ENCODE data around the gene OPRL1. TPM values are rescaled to one million over a fixed set of nuclear protein-coding genes. Genes with fewer than 3 reads are reported as not detected.

The OPRL1 gene
- total and polyA plus RNA-seq, 7 experiments from 2014 or later, result 0.18 to 6.1 (median 1.1) TPM

GRCh38 chr20:64055396-64055892, 24.4 kb upstream of the OPRL1 start:
- Histone ChIP-seq H3K36me3 (ENCODE audit: control insufficient read depth in 2 of 3, insufficient read depth in 3 of 3, low read length in 3 of 3) (no peaks in the 10 kb centered on the region), H3K9me3 (ENCODE audit: control insufficient read depth in 2 of 3, low read length in 3 of 3) (no peaks in the 10 kb centered on the region), H3K27me3 (ENCODE audit: control insufficient read depth in 2 of 2, insufficient read depth in 2 of 2, low read length in 2 of 2) (peaks cover 3 to 15% of the 10 kb centered on the region in 2 donors), H3K4me3 (ENCODE audit: low read length) (no peak overlapping the region), H3K27ac (ENCODE audit: low read depth, low read length) (no peak overlapping the region), H3K4me1 (ENCODE audit: control insufficient read depth in 2 of 2, insufficient read depth in 2 of 2, low read length in 2 of 2) (peaks cover 0 to 8% of the 10 kb centered on the region in 2 donors)
- Mint-ChIP-seq H3K4me1 (peaks cover 0 to 26% (median 8%) of the 10 kb centered on the region in 7 donors), H3K27ac (peak overlapping the region in 2 of 9 donors; percentile 31 to 71), H3K27me3 (peaks cover 5 to 17% (median 8%) of the 10 kb centered on the region in 5 donors), H3K36me3 (peaks cover 0 to 2% (median 0%) of the 10 kb centered on the region in 5 donors), H3K9me3 (no peaks in the 10 kb centered on the region), H3K4me3 (peak overlapping the region in 2 of 10 donors; percentile 17 to 45)
- DNase-seq (no peak), ATAC-seq (no peak)
- intact Hi-C loops (cut with micrococcal nuclease), result loop anchor here in 1 of 2 donors (5.0 kb wide), 1 partner anchor 518 kb away; the partner anchor contains the start of gene PTK6
- CTCF ChIA-PET, result interaction anchor here (2.1 kb wide), 1 partner anchor 16 kb away, joined by 5 read pairs; no protein-coding TSS in a partner anchor
- POLR2A ChIA-PET, result no interaction called here

- H3K36me3 Mint-ChIP-seq, result peaks cover 0 to 2% (median 0%) of the 10 kb centered on the region in 5 donors
- H3K4me1 ChIP-seq (ENCODE audit: control insufficient read depth in 2 of 2, insufficient read depth in 2 of 2, low read length in 2 of 2), result peaks cover 0 to 8% of the 10 kb centered on the region in 2 donors
- no peak overlapping the region for H3K27ac Mint-ChIP-seq
- intact Hi-C loops (cut with micrococcal nuclease), result loop anchor here in 1 of 2 donors (5.0 kb wide), 1 partner anchor 519 kb away; the partner anchor contains the start of gene PTK6
- H3K36me3 ChIP-seq (ENCODE audit: control insufficient read depth in 2 of 3, insufficient read depth in 3 of 3, low read length in 3 of 3), result no peaks in the 10 kb centered on the region
- no peak for ATAC-seq
- ChIA-PET POLR2A (interaction anchor here (1.9 kb wide), 1 partner anchor 15 kb away, joined by 23 read pairs; no protein-coding TSS in a partner anchor), CTCF (no interaction called here)
- no peak overlapping the region for H3K4me3 ChIP-seq (ENCODE audit: low read length)
- DNase-seq, result no peak
- H3K4me3 Mint-ChIP-seq, result peak overlapping the region in 1 of 10 donors; percentile 25
- H3K4me1 Mint-ChIP-seq, result peaks cover 0 to 26% (median 8%) of the 10 kb centered on the region in 7 donors
- H3K27me3 Mint-ChIP-seq, result peaks cover 5 to 12% (median 8%) of the 10 kb centered on the region in 5 donors
- H3K27ac ChIP-seq (ENCODE audit: low read depth, low read length), result no peak overlapping the region
- H3K27me3 ChIP-seq (ENCODE audit: control insufficient read depth in 2 of 2, insufficient read depth in 2 of 2, low read length in 2 of 2), result peaks cover 0 to 9% of the 10 kb centered on the region in 2 donors
- no peaks in the 10 kb centered on the region for H3K9me3 ChIP-seq (ENCODE audit: control insufficient read depth in 2 of 3, low read length in 3 of 3)
- no peaks in the 10 kb centered on the region for H3K9me3 Mint-ChIP-seq
These were observed 23.8 kb upstream of the OPRL1 start for GRCh38 chr20:64055893-64056638.

GRCh38 chr20:64056639-64056888, 23.3 kb upstream of the OPRL1 start:
- Histone ChIP-seq H3K4me3 (ENCODE audit: low read length) (no peak overlapping the region), H3K9me3 (ENCODE audit: control insufficient read depth in 2 of 3, low read length in 3 of 3) (no peaks in the 10 kb centered on the region), H3K27ac (ENCODE audit: low read depth, low read length) (no peak overlapping the region), H3K36me3 (ENCODE audit: control insufficient read depth in 2 of 3, insufficient read depth in 3 of 3, low read length in 3 of 3) (no peaks in the 10 kb centered on the region), H3K27me3 (ENCODE audit: control insufficient read depth in 2 of 2, insufficient read depth in 2 of 2, low read length in 2 of 2) (peaks cover 0 to 7% of the 10 kb centered on the region in 2 donors), H3K4me1 (ENCODE audit: control insufficient read depth in 2 of 2, insufficient read depth in 2 of 2, low read length in 2 of 2) (peaks cover 0 to 8% of the 10 kb centered on the region in 2 donors)
- Mint-ChIP-seq H3K27me3 (peaks cover 5 to 10% (median 8%) of the 10 kb centered on the region in 5 donors), H3K9me3 (no peaks in the 10 kb centered on the region), H3K27ac (no peak overlapping the region), H3K4me1 (peaks cover 0 to 26% (median 8%) of the 10 kb centered on the region in 7 donors), H3K4me3 (no peak overlapping the region), H3K36me3 (peaks cover 0 to 2% (median 0%) of the 10 kb centered on the region in 5 donors)
- intact Hi-C loops (cut with micrococcal nuclease), result loop anchor here in 1 of 2 donors (5.0 kb wide), 1 partner anchor 519 kb away; the partner anchor contains the start of gene PTK6
- DNase-seq, result no peak
- ChIA-PET POLR2A (interaction anchor here (1.9 kb wide), 1 partner anchor 16 kb away, joined by 23 read pairs; no protein-coding TSS in a partner anchor), CTCF (no interaction called here)
- ATAC-seq, result no peak

- Histone ChIP-seq H3K27ac (ENCODE audit: low read depth, low read length) (peak overlapping the region; percentile 43), H3K27me3 (ENCODE audit: control insufficient read depth in 2 of 2, insufficient read depth in 2 of 2, low read length in 2 of 2) (peaks cover 0 to 2% of the 10 kb centered on the region in 2 donors), H3K4me1 (ENCODE audit: control insufficient read depth in 2 of 2, insufficient read depth in 2 of 2, low read length in 2 of 2) (peaks cover 0 to 8% of the 10 kb centered on the region in 2 donors), H3K9me3 (ENCODE audit: control insufficient read depth in 2 of 3, low read length in 3 of 3) (no peaks in the 10 kb centered on the region), H3K4me3 (ENCODE audit: low read length) (peak overlapping the region; percentile 16), H3K36me3 (ENCODE audit: control insufficient read depth in 2 of 3, insufficient read depth in 3 of 3, low read length in 3 of 3) (no peaks in the 10 kb centered on the region)
- H3K4me1 Mint-ChIP-seq, result peaks cover 0 to 28% (median 9%) of the 10 kb centered on the region in 7 donors
- ChIA-PET POLR2A (interaction anchor here (0.7 to 1.9 kb wide), 5 partner anchors 16 to 77 kb away, joined by 3 to 23 read pairs (median 3); partner anchors contain the start of gene PRPF6), CTCF (interaction anchor here (0.6 to 4.3 kb wide), 9 partner anchors 10 to 532 kb away, joined by 3 to 54 read pairs (median 3); partner anchors contain the start of genes C20orf204 and PRPF6)
- H3K27me3 Mint-ChIP-seq, result peaks cover 4 to 8% (median 6%) of the 10 kb centered on the region in 5 donors
- ATAC-seq (peak; percentile 58), DNase-seq (peak in 1 of 9 donors; percentile 35)
- no peaks in the 10 kb centered on the region for H3K9me3 Mint-ChIP-seq
- intact Hi-C loops (cut with micrococcal nuclease), result loop anchor here (1.0 to 5.0 kb wide), 6 partner anchors 8 to 520 kb away; partner anchors contain the start of genes PTK6 (in 1 of the 2) and SOX18 (in 1 of the 2)
- peak overlapping the region; percentile 44 to 85 (median 72) for H3K4me3 Mint-ChIP-seq
- peak overlapping the region in 7 of 9 donors; percentile 14 to 82 (median 52) for H3K27ac Mint-ChIP-seq
- H3K36me3 Mint-ChIP-seq, result peaks cover 0 to 2% (median 0%) of the 10 kb centered on the region in 5 donors
These were observed 22.8 kb upstream of the OPRL1 start for GRCh38 chr20:64056889-64057627.

- Mint-ChIP-seq H3K4me1 (peaks cover 0 to 30% (median 11%) of the 10 kb centered on the region in 7 donors), H3K4me3 (peak overlapping the region; percentile 52 to 85 (median 72)), H3K27me3 (peaks cover 4 to 8% (median 5%) of the 10 kb centered on the region in 5 donors), H3K36me3 (peaks cover 0 to 2% (median 0%) of the 10 kb centered on the region in 5 donors), H3K27ac (peak overlapping the region in 7 of 9 donors; percentile 14 to 82 (median 52)), H3K9me3 (no peaks in the 10 kb centered on the region)
- peak; percentile 55 to 86 (median 69) for DNase-seq
- peak; percentile 89 for ATAC-seq
- no peaks in the 10 kb centered on the region for H3K9me3 ChIP-seq (ENCODE audit: control insufficient read depth in 2 of 3, low read length in 3 of 3)
- H3K4me1 ChIP-seq (ENCODE audit: control insufficient read depth in 2 of 2, insufficient read depth in 2 of 2, low read length in 2 of 2), result peaks cover 0 to 15% of the 10 kb centered on the region in 2 donors
- H3K27ac ChIP-seq (ENCODE audit: low read depth, low read length), result peak overlapping the region; percentile 43
- no peaks in the 10 kb centered on the region for H3K27me3 ChIP-seq (ENCODE audit: control insufficient read depth in 2 of 2, insufficient read depth in 2 of 2, low read length in 2 of 2)
- no peaks in the 10 kb centered on the region for H3K36me3 ChIP-seq (ENCODE audit: control insufficient read depth in 2 of 3, insufficient read depth in 3 of 3, low read length in 3 of 3)
- POLR2A ChIA-PET, result interaction anchor here (0.7 to 1.9 kb wide), 5 partner anchors 17 to 77 kb away, joined by 3 to 23 read pairs (median 3); partner anchors contain the start of gene PRPF6
- intact Hi-C loops (cut with micrococcal nuclease), result loop anchor here (1.0 to 5.0 kb wide), 6 partner anchors 9 to 521 kb away; partner anchors contain the start of genes PTK6 (in 1 of the 2) and SOX18 (in 1 of the 2)
- H3K4me3 ChIP-seq (ENCODE audit: low read length), result peak overlapping the region; percentile 16
- CTCF ChIA-PET, result interaction anchor here (0.5 to 4.3 kb wide), 10 partner anchors 11 to 532 kb away, joined by 3 to 54 read pairs (median 3); partner anchors contain the start of genes C20orf204 and PRPF6
These were observed 22.0 kb upstream of the OPRL1 start for GRCh38 chr20:64057628-64058498.
